AG10803 (cell line): ENCODE data around the gene NKTR.

Experiments
- DNase-seq: peaks from one replicate; pipeline ENCODE4 v3.0.0; 2010; ENCODE audit warnings: low read depth
- H3K4me3 ChIP-seq: 2 replicates; pipeline ENCODE4 v1.5.1; 2011; ENCODE audit warnings: mild to moderate bottlenecking, low read length, control low read depth
- TF ChIP-seq, protein P1 (sequence below): conservative IDR thresholded peaks from 2 replicates; pipeline ENCODE4 v1.5.1; 2011; ENCODE audit warnings: mild to moderate bottlenecking, low read length, control low read depth, inconsistent platforms

The NKTR gene

DNA sequence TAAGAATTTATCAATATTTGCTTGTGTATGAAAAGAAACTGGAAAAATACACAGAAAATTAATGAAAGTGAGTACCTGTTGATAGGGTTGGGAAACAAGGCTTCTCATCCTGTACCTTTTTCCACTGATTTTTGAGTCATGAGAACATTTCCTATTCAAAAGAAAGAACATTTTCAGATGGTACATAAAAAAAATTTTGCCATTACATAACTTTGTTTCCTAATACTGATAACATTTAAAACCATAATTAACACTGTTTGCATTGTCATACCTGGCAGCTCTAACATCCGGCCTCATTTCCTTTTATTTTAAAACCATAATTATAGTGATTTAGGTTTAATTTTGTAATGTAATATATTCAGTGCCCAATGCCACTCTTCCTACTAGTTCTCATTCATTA lies 11.7 kb downstream of the NKTR start:
- TF ChIP-seq, protein P1, sequence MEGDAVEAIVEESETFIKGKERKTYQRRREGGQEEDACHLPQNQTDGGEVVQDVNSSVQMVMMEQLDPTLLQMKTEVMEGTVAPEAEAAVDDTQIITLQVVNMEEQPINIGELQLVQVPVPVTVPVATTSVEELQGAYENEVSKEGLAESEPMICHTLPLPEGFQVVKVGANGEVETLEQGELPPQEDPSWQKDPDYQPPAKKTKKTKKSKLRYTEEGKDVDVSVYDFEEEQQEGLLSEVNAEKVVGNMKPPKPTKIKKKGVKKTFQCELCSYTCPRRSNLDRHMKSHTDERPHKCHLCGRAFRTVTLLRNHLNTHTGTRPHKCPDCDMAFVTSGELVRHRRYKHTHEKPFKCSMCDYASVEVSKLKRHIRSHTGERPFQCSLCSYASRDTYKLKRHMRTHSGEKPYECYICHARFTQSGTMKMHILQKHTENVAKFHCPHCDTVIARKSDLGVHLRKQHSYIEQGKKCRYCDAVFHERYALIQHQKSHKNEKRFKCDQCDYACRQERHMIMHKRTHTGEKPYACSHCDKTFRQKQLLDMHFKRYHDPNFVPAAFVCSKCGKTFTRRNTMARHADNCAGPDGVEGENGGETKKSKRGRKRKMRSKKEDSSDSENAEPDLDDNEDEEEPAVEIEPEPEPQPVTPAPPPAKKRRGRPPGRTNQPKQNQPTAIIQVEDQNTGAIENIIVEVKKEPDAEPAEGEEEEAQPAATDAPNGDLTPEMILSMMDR, result no peak
- no peak for DNase-seq
- no peak overlapping the region for H3K4me3 ChIP-seq

DNA sequence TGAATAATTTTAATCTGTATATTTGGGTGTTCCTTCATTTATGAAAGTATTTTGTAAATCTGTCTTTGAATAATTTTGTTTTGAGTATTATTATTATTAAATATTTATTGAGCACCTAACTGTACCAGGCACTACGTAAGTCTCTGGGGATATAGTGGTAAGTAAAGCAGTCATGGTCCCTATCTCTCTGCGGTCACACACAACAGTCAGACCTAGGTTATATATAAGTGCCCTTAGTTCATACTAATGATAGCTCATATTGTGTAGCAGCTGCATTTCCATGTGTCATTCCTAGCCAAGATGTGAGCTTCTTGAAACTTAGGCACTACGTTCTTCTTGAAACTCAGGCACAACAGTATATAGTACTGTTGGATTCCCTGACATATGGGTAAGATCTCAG lies 12.4 kb downstream of the NKTR start:
- no peak overlapping the region for H3K4me3 ChIP-seq
- no peak for DNase-seq
- TF ChIP-seq, protein P1, result no peak

DNA sequence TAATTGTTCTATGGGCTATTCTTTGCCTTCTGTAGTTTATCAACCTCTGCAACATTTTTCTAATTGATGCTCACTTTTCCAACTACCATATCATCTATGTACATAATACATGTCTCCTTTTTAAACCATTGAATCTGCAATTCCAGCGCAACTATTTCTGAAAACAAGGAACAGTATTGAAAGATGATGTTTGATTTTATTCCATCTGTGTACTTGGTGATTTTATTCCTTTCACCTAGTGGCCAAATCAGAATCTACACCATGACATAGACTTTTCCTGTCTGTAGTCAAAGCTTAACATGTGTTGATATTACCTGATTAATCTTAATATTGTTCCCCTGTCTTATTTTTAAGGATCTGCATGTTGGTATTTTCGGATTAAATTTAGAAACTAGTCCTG lies 13.0 kb downstream of the NKTR start:
- no peak overlapping the region for H3K4me3 ChIP-seq
- DNase-seq, result no peak
- TF ChIP-seq, protein P1, result peak; percentile 51

DNA sequence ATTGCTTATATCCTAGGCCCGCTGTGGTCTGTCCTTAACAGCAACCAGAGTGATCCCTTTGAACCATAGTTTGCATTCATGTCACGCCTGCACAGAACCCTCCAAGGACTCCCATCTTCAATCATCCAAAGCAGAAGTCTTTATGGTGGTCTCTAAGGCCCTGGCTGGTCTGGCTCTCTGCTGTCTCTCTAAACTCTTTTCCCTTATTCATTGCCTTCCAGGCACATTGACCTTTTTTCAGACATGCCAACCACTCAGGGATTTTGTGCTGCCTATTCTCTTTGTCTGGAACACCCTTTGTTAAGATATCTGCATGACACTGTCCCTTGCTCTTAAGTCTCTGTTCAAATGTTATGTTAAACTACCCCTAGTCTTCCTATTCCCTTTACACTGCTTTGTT lies 31.1 kb downstream of the NKTR start:
- no peak for DNase-seq
- H3K4me3 ChIP-seq, result no peak overlapping the region
- TF ChIP-seq, protein P1, result no peak

DNA sequence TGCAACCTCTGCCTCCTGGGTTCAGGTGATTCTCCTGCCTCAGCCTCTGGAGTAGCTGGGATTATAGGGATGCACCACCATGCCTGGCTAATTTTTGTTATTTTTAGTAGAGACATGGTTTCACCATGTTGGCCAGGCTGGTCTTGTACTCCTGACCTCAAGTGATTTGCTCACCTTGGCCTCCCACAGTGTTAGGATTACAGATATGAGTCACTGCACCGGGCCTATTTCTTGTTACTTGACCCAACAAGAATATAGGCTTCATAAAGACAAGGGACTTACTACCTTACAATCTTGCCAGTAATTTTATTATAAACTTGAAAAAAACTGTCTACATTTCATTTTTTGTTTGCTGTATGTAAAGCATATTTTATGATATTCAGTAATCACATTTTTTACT lies 31.7 kb downstream of the NKTR start:
- H3K4me3 ChIP-seq, result no peak overlapping the region
- peak; percentile 11 for DNase-seq
- TF ChIP-seq, protein P1, result no peak

DNA sequence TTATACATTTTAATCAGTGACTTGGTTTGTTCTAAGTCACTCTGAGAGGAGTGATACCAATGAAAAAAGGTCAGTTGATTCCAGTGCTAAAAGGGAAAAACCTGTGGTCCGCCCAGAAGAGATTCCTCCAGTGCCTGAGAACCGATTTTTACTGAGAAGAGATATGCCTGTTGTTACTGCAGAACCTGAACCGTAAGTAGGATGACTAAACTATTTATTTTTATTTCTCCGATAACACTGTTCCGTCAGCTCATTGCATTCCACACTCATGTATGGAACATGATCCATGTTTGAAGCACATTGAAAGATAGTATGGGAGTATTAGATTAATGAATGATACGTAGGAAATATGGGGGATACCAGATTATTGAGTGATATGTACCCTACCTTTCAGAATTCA lies 33.1 kb downstream of the NKTR start:
- H3K4me3 ChIP-seq, result no peak overlapping the region
- no peak for DNase-seq
- TF ChIP-seq, protein P1, result no peak

DNA sequence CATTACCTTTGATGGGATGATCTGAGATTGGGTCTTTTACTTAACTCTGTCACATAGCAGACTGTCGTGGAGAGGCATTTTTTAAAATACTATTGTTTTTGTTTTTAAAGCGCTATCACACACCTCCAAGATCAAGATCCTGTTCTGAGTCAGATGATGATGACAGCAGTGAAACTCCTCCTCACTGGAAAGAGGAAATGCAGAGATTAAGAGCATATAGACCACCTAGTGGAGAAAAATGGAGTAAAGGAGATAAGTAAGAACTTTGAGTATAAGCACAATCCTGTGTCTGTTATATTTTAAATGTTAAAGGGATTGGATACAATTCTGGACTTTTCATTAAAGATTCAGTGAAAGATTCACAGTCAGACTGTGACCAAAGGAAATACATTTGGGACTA lies 34.6 kb downstream of the NKTR start:
- TF ChIP-seq, protein P1, result no peak
- H3K4me3 ChIP-seq, result no peak overlapping the region
- DNase-seq, result no peak
